ENCODE measurements around the gene TBC1D16. TPM values are rescaled to one million over a fixed set of nuclear protein-coding genes. Genes with fewer than 3 reads are reported as not detected.
"Not testable (repeated sequence)": the region's sequence is repeated elsewhere in the genome, so short reads cannot be mapped to it uniquely, and the experiment has no call there.

The TBC1D16 gene
- total and polyA plus RNA-seq, 2 donors from 2014 or later: 9.1 to 68.0 TPM

DNA sequence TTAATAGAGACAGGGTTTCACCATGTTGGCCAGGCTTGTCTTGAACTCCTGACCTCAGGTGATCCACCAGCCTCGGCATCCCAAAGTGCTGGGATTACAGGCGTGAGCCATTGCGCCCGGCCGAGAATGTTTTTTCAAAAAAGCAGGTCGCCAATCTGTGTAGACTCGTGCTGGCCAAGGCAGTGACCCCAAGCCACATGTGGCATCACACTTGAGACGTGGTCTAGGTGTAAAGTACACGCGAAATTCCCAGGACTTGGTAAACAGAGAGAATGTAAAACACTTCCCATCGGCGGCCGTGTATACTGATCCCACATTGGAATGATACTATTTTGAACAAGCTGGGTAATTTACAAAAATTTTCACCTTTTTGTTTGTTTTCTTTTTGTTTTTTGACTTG lies 41.1 kb downstream of the TBC1D16 start:
- no peaks in the 10 kb centered on the region for H3K36me3 ChIP-seq (ENCODE audit: control insufficient read depth in 2 of 3, insufficient read depth in 3 of 3, low read length in 3 of 3)
- FAIRE-seq: no peak
- no peak overlapping the region for H3K9ac ChIP-seq (ENCODE audit: low read length in 3 of 3)
- H3K4me3 ChIP-seq (ENCODE audit: low read length in 3 of 3): no peak overlapping the region
- peaks cover 6 to 27% (median 22%) of the 10 kb centered on the region in 3 donors for H3K4me1 ChIP-seq (ENCODE audit: control insufficient read depth in 2 of 3, insufficient read depth in 2 of 3, low read depth in 1 of 3, low read length in 3 of 3)
- no peaks in the 10 kb centered on the region for H3K27me3 ChIP-seq (ENCODE audit: control insufficient read depth, insufficient read depth, low read length)
- no peak for TF ChIP-seq CTCF (IDR thresholded peaks at IDR 0.05; ENCODE audit: borderline replicate concordance, extremely low read depth, insufficient read depth)
- no peaks in the 10 kb centered on the region for H3K9me3 ChIP-seq (ENCODE audit: control insufficient read depth in 2 of 3, insufficient read depth in 1 of 3, low read length in 3 of 3)
- no peak overlapping the region for H3K27ac ChIP-seq (ENCODE audit: low read depth in 2 of 2, low read length in 2 of 2)
- DNase-seq: no peak
- intact Hi-C loops (cut with DNase I): no loop called here

DNA sequence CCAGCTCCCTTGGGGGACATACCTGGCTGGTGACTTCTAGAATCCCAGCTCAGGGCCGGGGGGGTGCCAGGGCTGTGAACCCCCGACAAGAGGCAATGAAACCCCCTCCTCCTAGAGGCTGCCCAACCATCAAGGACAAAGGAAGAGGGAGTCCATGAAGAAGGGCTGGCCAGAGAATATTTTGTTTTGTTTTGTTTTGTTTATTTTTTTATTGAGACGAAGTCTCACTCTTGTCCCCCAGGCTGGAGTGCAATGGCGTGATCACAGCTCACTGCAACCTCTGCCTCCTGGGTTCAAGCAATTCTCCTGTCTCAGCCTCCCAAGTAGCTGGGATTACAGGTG lies 41.5 kb downstream of the TBC1D16 start:
- intact Hi-C loops (cut with DNase I); H3K4me3 ChIP-seq (ENCODE audit: low read length in 3 of 3); H3K36me3 ChIP-seq (ENCODE audit: control insufficient read depth in 2 of 3, insufficient read depth in 3 of 3, low read length in 3 of 3); H3K9ac ChIP-seq (ENCODE audit: low read length in 3 of 3); H3K27me3 ChIP-seq (ENCODE audit: control insufficient read depth, insufficient read depth, low read length); FAIRE-seq; H3K9me3 ChIP-seq (ENCODE audit: control insufficient read depth in 2 of 3, insufficient read depth in 1 of 3, low read length in 3 of 3): not testable (repeated sequence)
- DNase-seq: peak in 1 of 5 donors; percentile 72
- peak overlapping the region in 1 of 2 donors; percentile 23 for H3K27ac ChIP-seq (ENCODE audit: low read depth in 2 of 2, low read length in 2 of 2)
- H3K4me1 ChIP-seq (ENCODE audit: control insufficient read depth in 2 of 3, insufficient read depth in 2 of 3, low read depth in 1 of 3, low read length in 3 of 3): peaks cover 6 to 31% (median 27%) of the 10 kb centered on the region in 3 donors

DNA sequence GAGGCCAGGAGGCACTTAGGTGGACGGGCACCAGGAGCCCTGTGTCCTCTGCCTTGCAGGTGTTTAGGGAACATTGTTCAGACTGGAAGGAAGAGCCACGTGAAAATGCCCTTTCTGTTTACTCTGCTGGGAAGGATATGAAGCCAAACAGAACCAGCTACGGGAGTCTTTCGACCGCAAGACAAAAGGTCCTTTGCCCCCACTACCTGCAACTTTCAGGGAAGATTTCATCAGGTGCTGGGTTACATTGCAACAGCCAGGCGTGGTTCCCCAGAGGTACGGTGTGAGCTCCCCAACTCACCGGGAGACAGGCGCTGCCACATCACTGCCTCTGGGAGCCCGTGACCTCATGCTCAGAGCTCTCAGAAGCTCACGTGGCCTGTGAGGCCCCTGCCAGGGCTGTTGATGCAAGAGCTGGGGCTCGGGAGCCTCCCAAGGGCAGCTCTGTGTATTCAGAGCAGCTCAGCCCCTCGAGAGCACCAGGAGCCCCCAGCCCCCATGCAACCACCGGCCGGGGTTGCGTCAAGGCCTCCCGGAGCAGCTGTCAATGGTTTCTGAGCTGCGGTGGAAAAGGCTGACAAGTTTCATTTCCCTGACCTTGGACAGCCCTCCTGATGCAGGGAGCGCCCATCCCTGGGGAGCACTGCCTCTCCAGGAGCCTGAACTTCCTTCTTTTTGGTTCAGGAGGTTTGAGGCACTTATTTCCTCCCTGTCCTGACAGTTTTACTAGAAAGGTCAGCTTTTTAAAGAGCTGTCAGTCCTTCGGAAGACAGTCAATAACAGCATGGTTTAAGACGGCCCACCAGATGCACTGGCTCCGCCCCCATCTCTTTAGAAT lies 42.1 kb downstream of the TBC1D16 start:
- H3K27ac ChIP-seq (ENCODE audit: low read depth in 2 of 2, low read length in 2 of 2): peak overlapping the region; percentile 23 to 32
- DNase-seq (peak; percentile 76 to 88 (median 86)), FAIRE-seq (no peak)
- H3K27me3 ChIP-seq (ENCODE audit: control insufficient read depth, insufficient read depth, low read length): no peaks in the 10 kb centered on the region
- no peak for TF ChIP-seq CTCF (IDR thresholded peaks at IDR 0.05; ENCODE audit: borderline replicate concordance, extremely low read depth, insufficient read depth)
- H3K4me3 ChIP-seq (ENCODE audit: low read length in 3 of 3): no peak overlapping the region
- intact Hi-C loops (cut with DNase I): no loop called here
- H3K4me1 ChIP-seq (ENCODE audit: control insufficient read depth in 2 of 3, insufficient read depth in 2 of 3, low read depth in 1 of 3, low read length in 3 of 3): peaks cover 6 to 34% (median 30%) of the 10 kb centered on the region in 3 donors
- H3K36me3 ChIP-seq (ENCODE audit: control insufficient read depth in 2 of 3, insufficient read depth in 3 of 3, low read length in 3 of 3): no peaks in the 10 kb centered on the region
- no peaks in the 10 kb centered on the region for H3K9me3 ChIP-seq (ENCODE audit: control insufficient read depth in 2 of 3, insufficient read depth in 1 of 3, low read length in 3 of 3)
- H3K9ac ChIP-seq (ENCODE audit: low read length in 3 of 3): no peak overlapping the region

DNA sequence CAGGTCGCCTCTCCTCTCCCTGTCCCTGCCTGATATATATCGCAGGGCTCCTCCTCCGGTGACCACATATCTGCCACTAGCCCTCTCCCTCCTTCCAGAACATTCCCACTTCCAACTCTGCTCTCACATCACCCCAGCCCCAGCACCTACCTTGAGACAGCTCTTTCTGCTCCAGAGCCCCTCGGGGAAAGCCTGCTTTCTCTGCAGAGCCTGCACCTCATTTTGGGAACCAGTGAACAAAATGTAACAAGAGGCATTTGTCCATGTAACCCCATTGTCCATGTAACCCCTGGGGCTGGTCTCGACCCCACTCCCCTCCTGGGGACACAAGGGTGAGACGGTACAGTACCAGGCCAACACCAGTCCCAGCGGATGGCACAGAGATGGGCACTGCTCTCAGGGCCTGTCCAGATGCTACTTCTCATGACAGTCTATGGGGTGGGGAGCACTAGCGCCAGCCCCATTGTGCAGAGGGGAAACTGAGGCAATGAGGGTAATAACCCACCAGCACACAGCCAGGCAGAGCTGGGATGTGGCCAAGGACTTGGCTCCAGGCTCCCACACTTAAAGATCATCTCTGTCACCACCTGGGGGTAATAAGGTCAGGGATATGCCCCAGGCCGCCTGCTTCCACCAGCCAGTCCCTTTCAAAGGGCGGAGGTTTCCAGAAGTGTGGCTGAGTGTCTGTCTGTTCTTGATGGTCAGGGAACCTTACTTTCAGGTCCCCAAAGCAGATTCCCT lies 42.9 kb downstream of the TBC1D16 start:
- H3K36me3 ChIP-seq (ENCODE audit: control insufficient read depth in 2 of 3, insufficient read depth in 3 of 3, low read length in 3 of 3): no peaks in the 10 kb centered on the region
- FAIRE-seq: no peak
- no peak for TF ChIP-seq CTCF (IDR thresholded peaks at IDR 0.05; ENCODE audit: borderline replicate concordance, extremely low read depth, insufficient read depth)
- peak in 1 of 5 donors; percentile 62 for DNase-seq
- H3K4me3 ChIP-seq (ENCODE audit: low read length in 3 of 3): no peak overlapping the region
- no peaks in the 10 kb centered on the region for H3K27me3 ChIP-seq (ENCODE audit: control insufficient read depth, insufficient read depth, low read length)
- peaks cover 6 to 37% (median 34%) of the 10 kb centered on the region in 3 donors for H3K4me1 ChIP-seq (ENCODE audit: control insufficient read depth in 2 of 3, insufficient read depth in 2 of 3, low read depth in 1 of 3, low read length in 3 of 3)
- intact Hi-C loops (cut with DNase I): no loop called here
- peak overlapping the region in 1 of 2 donors; percentile 32 for H3K27ac ChIP-seq (ENCODE audit: low read depth in 2 of 2, low read length in 2 of 2)
- H3K9me3 ChIP-seq (ENCODE audit: control insufficient read depth in 2 of 3, insufficient read depth in 1 of 3, low read length in 3 of 3): no peaks in the 10 kb centered on the region
- H3K9ac ChIP-seq (ENCODE audit: low read length in 3 of 3): no peak overlapping the region
